Mesenchymal stem cell (in vitro differentiated cells and primary cell): ENCODE results near the gene KRT31.

ENCODE experiments used
- DNase-seq: peaks from one replicate; pipeline ENCODE4 v3.0.0-alpha.2; 2013
- H2AFZ ChIP-seq: one replicate; pipeline ENCODE4 v1.6.1; 2013; ENCODE audit warnings: low read depth, mild to moderate bottlenecking, control low read depth, inconsistent platforms, low read length, moderate library complexity
- H2AK5ac ChIP-seq: 2 replicates; pipeline ENCODE4 v1.6.1; 2013; ENCODE audit warnings: low read length, moderate library complexity, mild to moderate bottlenecking, inconsistent platforms; ENCODE audit not compliant: severe bottlenecking
- H2BK120ac ChIP-seq: one replicate; pipeline ENCODE4 v1.6.1; 2013; ENCODE audit warnings: low read depth, mild to moderate bottlenecking, inconsistent platforms, low read length, moderate library complexity
- H2BK12ac ChIP-seq, 2 experiments: one replicate each; pipeline ENCODE4 v1.6.1; 2013; ENCODE audit warnings: inconsistent platforms in 2 of 2, low read length in 2 of 2, mild to moderate bottlenecking in 2 of 2, moderate library complexity in 2 of 2, control low read depth in 1 of 2
- H2BK15ac ChIP-seq: one replicate; pipeline ENCODE4 v1.6.1; 2013; ENCODE audit warnings: mild to moderate bottlenecking, low read depth, inconsistent platforms; ENCODE audit not compliant: poor library complexity, severe bottlenecking
- H2BK5ac ChIP-seq: 2 replicates; pipeline ENCODE4 v1.6.1; 2013; ENCODE audit warnings: low read depth, mild to moderate bottlenecking, low read length, control low read depth, inconsistent platforms; ENCODE audit not compliant: poor library complexity, severe bottlenecking
- H3K14ac ChIP-seq, 2 experiments: one replicate each; pipeline ENCODE4 v1.6.1; 2013; ENCODE audit warnings: inconsistent platforms in 2 of 2, low read length in 2 of 2, control low read depth in 1 of 2, mild to moderate bottlenecking in 1 of 2, moderate library complexity in 1 of 2
- H3K18ac ChIP-seq, 2 experiments: one replicate each; pipeline ENCODE4 v1.6.1; 2013; ENCODE audit warnings: inconsistent platforms in 2 of 2, low read length in 2 of 2, control low read depth in 1 of 2, low read depth in 1 of 2, mild to moderate bottlenecking in 1 of 2
- H3K23ac ChIP-seq, 2 experiments: one replicate each; pipeline ENCODE4 v1.6.1; 2013; ENCODE audit warnings: inconsistent platforms in 2 of 2, low read length in 2 of 2, mild to moderate bottlenecking in 2 of 2, moderate library complexity in 2 of 2, control low read depth in 1 of 2
- H3K27ac ChIP-seq: 2 replicates; pipeline ENCODE4 v1.5.1; 2013; ENCODE audit warnings: mild to moderate bottlenecking, moderate library complexity, low read length, control low read depth, inconsistent platforms; ENCODE audit not compliant: poor library complexity, severe bottlenecking
- H3K27me3 ChIP-seq, 2 experiments: 2 replicates each; pipeline versions ENCODE4 v1.6.1 to v1.7.0; 2013; ENCODE audit warnings: low read length in 2 of 2, mild to moderate bottlenecking in 2 of 2, moderate library complexity in 2 of 2, control low read depth in 1 of 2, inconsistent platforms in 1 of 2; ENCODE audit not compliant: control insufficient read depth in 1 of 2, insufficient read depth in 1 of 2
- H3K36me3 ChIP-seq, 2 experiments: 2 replicates each; pipeline versions ENCODE4 v1.6.1 to v1.7.0; 2013; ENCODE audit warnings: low read length in 2 of 2, control low read depth in 1 of 2, inconsistent platforms in 1 of 2, low read depth in 1 of 2, mild to moderate bottlenecking in 1 of 2; ENCODE audit not compliant: insufficient read depth in 2 of 2, control insufficient read depth in 1 of 2
- H3K4ac ChIP-seq, 2 experiments: one replicate each; pipeline ENCODE4 v1.6.1; 2013; ENCODE audit warnings: inconsistent platforms in 2 of 2, low read length in 2 of 2, mild to moderate bottlenecking in 2 of 2, moderate library complexity in 2 of 2, control low read depth in 1 of 2, low read depth in 1 of 2
- H3K4me1 ChIP-seq: 2 replicates; pipeline ENCODE4 v1.6.1; 2013; ENCODE audit warnings: low read depth, low read length, control low read depth; ENCODE audit not compliant: control insufficient read depth, insufficient read depth
- H3K4me2 ChIP-seq: 2 replicates; pipeline ENCODE4 v1.6.1; 2013; ENCODE audit warnings: low read length, mild to moderate bottlenecking, inconsistent platforms; ENCODE audit not compliant: poor library complexity, severe bottlenecking
- H3K4me3 ChIP-seq, 2 experiments: 2 replicates each; pipeline versions ENCODE4 v1.5.1 to v1.7.0; 2013; ENCODE audit warnings: low read length in 2 of 2, mild to moderate bottlenecking in 2 of 2, control low read depth in 1 of 2, low read depth in 1 of 2; ENCODE audit not compliant: insufficient read depth in 1 of 2
- H3K79me1 ChIP-seq: replicated peaks from 2 replicates; pipeline ENCODE4 v1.6.1; 2013; ENCODE audit warnings: mild to moderate bottlenecking, control low read depth, low read length, inconsistent platforms; ENCODE audit not compliant: poor library complexity, severe bottlenecking
- H3K9ac ChIP-seq: 2 replicates; pipeline ENCODE4 v1.7.0; 2013; ENCODE audit warnings: mild to moderate bottlenecking, low read length, moderate library complexity
- H3K9me3 ChIP-seq: 2 replicates; pipeline ENCODE4 v1.7.0; 2013; ENCODE audit warnings: mild to moderate bottlenecking, low read length; ENCODE audit not compliant: control insufficient read depth
- H4K8ac ChIP-seq: one replicate; pipeline ENCODE4 v1.6.1; 2013; ENCODE audit warnings: inconsistent platforms, mild to moderate bottlenecking, low read length, moderate library complexity
- H4K91ac ChIP-seq: one replicate; pipeline ENCODE4 v1.6.1; 2013; ENCODE audit warnings: mild to moderate bottlenecking, low read length, inconsistent platforms
- WGBS: methylation state at CpG from one replicate; pipeline ENCODE4 v1.1.7; 2013; ENCODE audit warnings: mixed read lengths; 5-methylcytosine and 5-hydroxymethylcytosine counted together

KRT31 gene

GRCh38 chr17:41419716-41420115 is 22.3 kb upstream of the KRT31 start:
- H3K4me2 ChIP-seq, result no peak overlapping the region
- H4K8ac ChIP-seq, result no peak overlapping the region
- no peak overlapping the region for H3K4me3 ChIP-seq
- H2BK12ac ChIP-seq, result no peak overlapping the region
- H3K9ac ChIP-seq, result no peak overlapping the region
- H3K4ac ChIP-seq, result no peak overlapping the region
- H2AFZ ChIP-seq, result no peak overlapping the region
- no peaks in the 10 kb centered on the region for H3K79me1 ChIP-seq
- no peaks in the 10 kb centered on the region for H3K36me3 ChIP-seq
- no peak overlapping the region for H2BK15ac ChIP-seq
- H2AK5ac ChIP-seq, result peak overlapping the region; percentile 33
- peaks cover 0 to 30% of the 10 kb centered on the region in 2 experiments for H3K27me3 ChIP-seq
- no peak overlapping the region for H3K18ac ChIP-seq
- no peaks in the 10 kb centered on the region for H3K9me3 ChIP-seq
- H2BK5ac ChIP-seq, result no peak overlapping the region
- WGBS, result 94% methylated on average over 4 of the region's 4 CpGs
- no peak overlapping the region for H3K23ac ChIP-seq
- H3K14ac ChIP-seq, result no peak overlapping the region
- no peak for DNase-seq
- no peak overlapping the region for H4K91ac ChIP-seq
- H3K27ac ChIP-seq, result no peak overlapping the region
- peaks cover 18% of the 10 kb centered on the region for H3K4me1 ChIP-seq
- no peak overlapping the region for H2BK120ac ChIP-seq

- Histone ChIP-seq H3K79me1 (no peaks in the 10 kb centered on the region), H2BK12ac (no peak overlapping the region), H3K4ac (no peak overlapping the region), H4K91ac (no peak overlapping the region), H3K27ac (no peak overlapping the region), H2BK15ac (no peak overlapping the region), H2BK120ac (no peak overlapping the region), H2BK5ac (no peak overlapping the region), H3K36me3 (no peaks in the 10 kb centered on the region), H4K8ac (no peak overlapping the region), H3K4me2 (no peak overlapping the region), H3K4me3 (no peak overlapping the region), H3K18ac (no peak overlapping the region), H3K23ac (no peak overlapping the region), H3K4me1 (peaks cover 18% of the 10 kb centered on the region), H3K9me3 (no peaks in the 10 kb centered on the region), H3K27me3 (peaks cover 0 to 23% of the 10 kb centered on the region in 2 experiments), H3K14ac (no peak overlapping the region), H2AK5ac (peak overlapping the region; percentile 69), H2AFZ (no peak overlapping the region), H3K9ac (no peak overlapping the region)
- WGBS, result 97% methylated on average over 6 of the region's 7 CpGs
- no peak for DNase-seq
These were observed 20.9 kb upstream of the KRT31 start for GRCh38 chr17:41418116-41418860.

- H3K4me3 ChIP-seq, result no peak overlapping the region
- H2BK5ac ChIP-seq, result no peak overlapping the region
- H2BK15ac ChIP-seq, result no peak overlapping the region
- H3K36me3 ChIP-seq, result no peaks in the 10 kb centered on the region
- no peaks in the 10 kb centered on the region for H3K79me1 ChIP-seq
- H3K18ac ChIP-seq, result no peak overlapping the region
- no peak overlapping the region for H3K14ac ChIP-seq
- no peak overlapping the region for H4K8ac ChIP-seq
- no peak overlapping the region for H2BK12ac ChIP-seq
- H2AFZ ChIP-seq, result no peak overlapping the region
- peaks cover 18% of the 10 kb centered on the region for H3K4me1 ChIP-seq
- DNase-seq, result no peak
- H3K4me2 ChIP-seq, result no peak overlapping the region
- H4K91ac ChIP-seq, result no peak overlapping the region
- H3K27ac ChIP-seq, result no peak overlapping the region
- H3K9me3 ChIP-seq, result no peaks in the 10 kb centered on the region
- no peak overlapping the region for H3K9ac ChIP-seq
- peaks cover 0 to 17% of the 10 kb centered on the region in 2 experiments for H3K27me3 ChIP-seq
- H2AK5ac ChIP-seq, result peak overlapping the region; percentile 92
- WGBS, result 49% methylated on average over 4 of the region's 4 CpGs
- no peak overlapping the region for H3K4ac ChIP-seq
- H2BK120ac ChIP-seq, result no peak overlapping the region
- no peak overlapping the region for H3K23ac ChIP-seq
These were observed 20.2 kb upstream of the KRT31 start for GRCh38 chr17:41417576-41418015.

- no peak overlapping the region for H2BK120ac ChIP-seq
- H3K9ac ChIP-seq, result no peak overlapping the region
- H3K4ac ChIP-seq, result no peak overlapping the region
- no peak overlapping the region for H3K4me3 ChIP-seq
- no peak overlapping the region for H2BK5ac ChIP-seq
- no peak overlapping the region for H2BK12ac ChIP-seq
- H3K27me3 ChIP-seq, result peaks cover 0 to 12% of the 10 kb centered on the region in 2 experiments
- no peak overlapping the region for H3K14ac ChIP-seq
- no peak for DNase-seq
- no peaks in the 10 kb centered on the region for H3K79me1 ChIP-seq
- no peak overlapping the region for H3K18ac ChIP-seq
- peaks cover 18% of the 10 kb centered on the region for H3K4me1 ChIP-seq
- H2BK15ac ChIP-seq, result no peak overlapping the region
- H3K9me3 ChIP-seq, result no peaks in the 10 kb centered on the region
- H3K36me3 ChIP-seq, result no peaks in the 10 kb centered on the region
- H3K27ac ChIP-seq, result no peak overlapping the region
- no peak overlapping the region for H3K4me2 ChIP-seq
- no peak overlapping the region for H4K91ac ChIP-seq
- no peak overlapping the region for H3K23ac ChIP-seq
- no peak overlapping the region for H2AFZ ChIP-seq
- WGBS, result 100% methylated on average over 5 of the region's 6 CpGs
- peak overlapping the region; percentile 92 for H2AK5ac ChIP-seq
- H4K8ac ChIP-seq, result no peak overlapping the region
These were observed 19.7 kb upstream of the KRT31 start for GRCh38 chr17:41417127-41417526.
